ENCODE measurements around the gene PTDSS2. TPM values are rescaled to one million over a fixed set of nuclear protein-coding genes. Genes with fewer than 3 reads are reported as not detected.
A peak's percentile ranks its signal among the peaks of the same experiment; 100 is the strongest.

PTDSS2 gene
- total and polyA plus RNA-seq, 9 of the 15 experiments (the other 6 are each of a cell fraction or from before 2014, with no cell fraction given): 0.45 to 53.9 (median 17.2) TPM

- H3K4me3 ChIP-seq: no peak overlapping the region
- POLR2A ChIA-PET: interaction anchor here (0.6 to 0.7 kb wide), 2 partner anchors 98 to 202 kb away, joined by 3 to 4 read pairs; partner anchors contain the start of gene RNH1
- peaks cover 6 to 68% of the 10 kb centered on the region in 2 experiments; a peak in 3 of 5 replicates for H3K4me1 ChIP-seq (replicated peaks in 1 of 2; ENCODE audit: control insufficient read depth in 2 of 2, insufficient read depth in 2 of 2, low read length in 2 of 2)
- H4K20me1 ChIP-seq (replicated peaks; ENCODE audit: control insufficient read depth, insufficient read depth, low read length): no peaks in the 10 kb centered on the region
- H3K9me1 ChIP-seq (ENCODE audit: control insufficient read depth, insufficient read depth, low read length): no peaks in the 10 kb centered on the region
- WGBS (ENCODE audit: insufficient coverage, low coverage, missing lambda C conversion rate): 71% methylated on average over 14 of the region's 15 CpGs
- in situ Hi-C loops (cut with MboI) (no loop called here), intact Hi-C loops (cut with micrococcal nuclease) (no loop called here)
- no peaks in the 10 kb centered on the region for H3K27me3 ChIP-seq (ENCODE audit: control insufficient read depth in 2 of 2, insufficient read depth in 2 of 2, low read length in 2 of 2)
- peak overlapping the region in 1 of 2 experiments; percentile 87; a peak in 2 of 4 replicates for H3K9ac ChIP-seq (ENCODE audit: insufficient read depth in 1 of 2, low read depth in 2 of 2, low read length in 2 of 2)
- no peak for TF ChIP-seq RFX1 (IDR thresholded peaks at IDR 0.05)
- TF ChIP-seq FIP1L1 (IDR thresholded peaks at IDR 0.05; ENCODE audit: low read depth, low read length, poor library complexity, severe bottlenecking): no peak
- TF ChIP-seq RUNX1 (IDR thresholded peaks at IDR 0.05; ENCODE audit: low read depth): no peak
- TF ChIP-seq MTF1 (CRISPR knock-in tag; IDR thresholded peaks at IDR 0.05; ENCODE audit: borderline replicate concordance): no peak
- TF ChIP-seq ZBTB7A (IDR thresholded peaks at IDR 0.05; ENCODE audit: borderline replicate concordance, control insufficient read depth, low read depth, low read length): no peak
- no peak for TF ChIP-seq ARID3A (IDR thresholded peaks at IDR 0.05; ENCODE audit: borderline replicate concordance, low read depth, low read length)
- no peak for TF ChIP-seq HINFP (tag; conservative IDR thresholded peaks at IDR 0.05; ENCODE audit: low read depth)
- TF ChIP-seq PTTG1 (tag; IDR thresholded peaks at IDR 0.05; ENCODE audit: low read depth): no peak
- no peak for TF ChIP-seq RFX5 (IDR thresholded peaks at IDR 0.05; ENCODE audit: low read depth, low read length)
- TF ChIP-seq CHD2 (IDR thresholded peaks at IDR 0.05; ENCODE audit: low read depth, low read length): no peak
- peaks cover 11% of the 10 kb centered on the region; the same call in 2 of the 3 replicates for H3K79me2 ChIP-seq (ENCODE audit: control insufficient read depth, insufficient read depth, low read length)
- CTCF ChIA-PET (ENCODE audit: low intra/inter-chr PET ratio): no interaction called here
- H2AFZ ChIP-seq (ENCODE audit: low read depth, low read length): no peak overlapping the region
- no peak overlapping the region for H3K4me2 ChIP-seq (ENCODE audit: insufficient read depth, low read length)
- BruUV-seq (replicated peaks): no TSS peak
- no peak overlapping the region for H3K27ac ChIP-seq (ENCODE audit: extremely low read depth, low read depth, low read length)
- FAIRE-seq (no peak), DNase-seq (ENCODE audit: extremely low read depth in 1 of 4, low spot score in 3 of 4) (no peak), ATAC-seq (no peak)
- H3K36me3 ChIP-seq (ENCODE audit: control insufficient read depth, insufficient read depth, low read length): peaks cover 26% of the 10 kb centered on the region; the same call in 1 of the 3 replicates
- no peaks in the 10 kb centered on the region for H3K9me3 ChIP-seq (replicated peaks; ENCODE audit: control insufficient read depth, insufficient read depth, low read depth, low read length)
Measured at GRCh38 chr11:408154-409007, 41.7 kb upstream of the PTDSS2 start.
